Measurements from ENCODE around the gene CALHM5.

Gene CALHM5

GRCh38 chr6:116507324-116507723, 4.1 kb upstream of the CALHM5 start:
- DNase-seq (ENCODE audit: low read depth in 2 of 3, low spot score in 2 of 3) = no peak

- DNase-seq (ENCODE audit: low read depth in 2 of 3, low spot score in 2 of 3) = no peak
These were observed 2.9 kb upstream of the CALHM5 start for GRCh38 chr6:116508527-116508926.

DNA sequence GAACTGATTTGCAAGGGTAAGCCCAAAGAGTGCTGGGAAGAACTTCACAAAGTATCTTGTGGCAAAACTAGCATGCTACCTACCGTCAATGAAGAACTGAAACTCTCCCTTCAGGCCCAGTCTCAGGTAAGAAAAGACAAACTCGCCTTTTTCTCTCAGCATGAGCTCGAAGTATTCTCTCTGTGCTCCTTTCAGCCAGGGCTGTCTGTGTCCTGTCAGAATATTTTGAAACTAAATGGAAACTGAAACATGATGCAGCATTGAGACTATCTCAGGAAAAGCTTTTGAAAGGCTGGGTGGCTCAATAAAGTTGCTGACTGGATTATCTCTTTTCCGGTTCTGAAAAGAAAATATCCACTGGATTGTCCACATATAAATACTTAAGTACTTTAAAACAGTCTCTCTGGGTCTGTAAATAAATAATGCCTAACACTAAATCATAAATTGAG, 696 bp downstream of the CALHM5 start:
- DNase-seq (ENCODE audit: low read depth in 2 of 3, low spot score in 2 of 3) = no peak

DNA sequence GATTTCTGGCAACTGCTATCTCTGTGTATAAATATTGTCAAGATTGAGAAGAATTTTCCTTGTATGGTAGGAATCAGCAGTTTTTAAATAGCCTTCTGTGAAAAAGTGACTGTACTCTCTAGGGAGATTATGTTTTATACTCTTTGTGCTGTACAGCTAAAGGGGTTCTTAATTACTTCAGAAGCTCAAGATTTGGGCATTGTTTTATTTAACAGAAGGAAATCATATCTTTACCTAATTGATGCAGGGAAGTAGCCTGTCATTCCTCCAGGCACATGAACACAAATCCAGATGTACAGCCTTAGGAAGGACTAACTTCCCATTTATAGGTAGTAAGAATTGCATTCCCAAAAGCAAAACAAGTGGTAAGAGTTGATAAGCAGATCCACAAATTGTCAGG, 1.3 kb downstream of the CALHM5 start:
- DNase-seq (ENCODE audit: low read depth in 2 of 3, low spot score in 2 of 3) = no peak

DNA sequence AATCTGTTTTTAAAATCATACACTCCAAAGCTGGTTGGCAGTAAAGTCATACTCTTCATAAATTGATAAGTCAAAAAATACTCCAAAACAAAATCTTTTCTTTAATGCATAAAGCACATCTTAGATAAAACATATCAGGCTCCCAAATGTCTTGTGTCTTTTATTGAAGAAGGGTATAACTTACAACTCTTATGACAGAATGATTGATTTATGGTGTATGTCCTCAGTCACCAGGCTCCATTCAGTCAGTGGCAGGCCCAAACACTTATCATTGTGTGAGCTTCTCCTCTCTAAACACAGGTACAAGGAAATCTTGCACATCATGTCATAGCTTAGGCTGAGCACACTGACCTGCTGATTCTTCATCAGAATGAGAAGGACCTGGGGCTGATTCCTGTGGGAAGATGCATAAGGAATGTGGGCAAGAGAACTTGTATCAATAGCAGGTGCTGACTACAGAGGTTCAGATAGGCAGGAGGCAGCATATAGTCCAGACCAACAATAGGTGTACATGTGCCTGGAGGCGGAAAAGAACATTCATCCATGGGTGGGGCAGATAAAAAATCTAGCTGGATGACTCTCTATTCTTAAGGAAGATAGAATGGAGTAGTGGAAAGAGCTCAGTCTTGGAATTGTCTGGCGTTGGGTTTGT, 1.9 kb downstream of the CALHM5 start:
- no peak for DNase-seq (ENCODE audit: low read depth in 2 of 3, low spot score in 2 of 3)

GRCh38 chr6:116514111-116514510, 2.7 kb downstream of the CALHM5 start:
- DNase-seq (ENCODE audit: low read depth in 2 of 3, low spot score in 2 of 3) = no peak

DNA sequence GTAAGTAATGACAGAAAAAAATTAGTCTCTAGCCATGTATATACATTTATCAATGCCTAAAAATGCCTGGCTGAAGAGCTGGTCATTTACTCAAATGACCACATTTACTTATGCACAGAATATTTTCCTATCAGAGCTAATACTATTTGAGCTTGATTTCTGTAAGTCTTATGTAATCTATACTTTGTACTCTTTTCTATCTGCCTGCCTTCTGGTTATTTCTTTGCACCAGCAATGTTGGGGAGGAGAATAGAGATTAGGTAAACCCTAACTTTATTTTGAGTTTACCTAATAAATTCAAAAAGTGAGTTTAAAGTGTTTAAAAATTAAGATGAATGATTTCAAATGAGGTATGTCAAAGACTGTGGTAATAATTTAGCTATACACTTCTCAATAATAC, 3.7 kb downstream of the CALHM5 start:
- DNase-seq (ENCODE audit: low read depth in 2 of 3, low spot score in 2 of 3) = no peak

- DNase-seq (ENCODE audit: low read depth in 2 of 3, low spot score in 2 of 3) = no peak
These were observed 7.4 kb downstream of the CALHM5 start for GRCh38 chr6:116518621-116519368.

DNA sequence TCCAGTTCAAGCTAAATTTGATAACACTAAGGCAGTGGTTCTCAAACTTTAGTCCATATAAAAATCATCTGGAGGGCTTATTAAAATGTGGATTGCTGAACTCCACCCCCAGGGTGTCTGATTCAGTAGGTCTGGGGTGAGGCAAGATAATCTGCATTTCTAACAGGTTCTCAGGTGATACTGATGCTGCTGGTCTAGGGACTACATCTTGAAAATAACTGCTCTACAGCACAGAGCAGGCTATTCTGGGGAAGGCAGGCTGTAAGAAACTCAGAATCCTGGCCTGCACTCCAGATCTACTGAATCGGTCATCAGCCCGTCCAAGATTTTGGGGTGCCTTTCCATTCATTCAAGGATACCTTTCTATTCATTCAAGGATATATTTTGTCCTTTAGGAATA, 11.5 kb downstream of the CALHM5 start:
- DNase-seq (ENCODE audit: low read depth in 2 of 3, low spot score in 2 of 3) = no peak

DNA sequence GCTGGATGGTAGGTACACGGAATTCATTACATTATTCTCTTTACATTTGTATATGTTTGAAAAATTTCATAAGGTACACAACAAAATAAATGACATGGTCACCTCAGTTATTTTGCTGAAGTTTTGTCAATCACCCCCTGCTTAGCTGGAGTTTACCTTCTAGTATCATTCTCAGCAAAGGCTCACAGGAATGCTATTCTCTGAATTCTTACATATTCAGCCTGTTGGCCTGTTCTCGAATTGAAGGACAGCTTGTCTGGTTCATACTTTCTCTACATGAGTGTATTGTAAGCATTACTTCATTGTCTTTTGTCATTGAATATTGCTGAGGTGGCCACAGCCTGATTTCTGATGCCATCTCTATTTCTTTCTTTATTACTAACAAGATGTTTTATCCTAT, 12.8 kb downstream of the CALHM5 start:
- DNase-seq (ENCODE audit: low read depth in 2 of 3, low spot score in 2 of 3) = no peak

DNA sequence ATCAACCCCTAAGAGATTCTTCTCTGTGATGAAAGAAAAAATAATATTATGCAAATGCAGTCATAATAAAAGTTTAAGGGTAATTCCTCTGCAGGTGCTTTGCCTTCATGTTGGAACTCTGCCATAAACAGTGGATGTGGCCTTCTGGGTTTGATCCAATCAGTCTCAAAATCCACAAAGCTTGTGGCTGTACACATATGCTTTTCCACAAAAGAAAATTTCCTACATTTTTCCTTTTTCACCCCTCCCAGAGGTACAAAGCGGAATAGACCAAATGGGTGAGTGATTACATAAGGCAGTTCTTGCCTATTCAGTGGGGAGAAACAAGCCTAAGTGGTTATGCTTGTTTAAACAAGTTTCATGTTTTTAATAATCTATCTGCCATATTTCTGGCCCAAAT, 16.7 kb downstream of the CALHM5 start:
- no peak for DNase-seq (ENCODE audit: low read depth in 2 of 3, low spot score in 2 of 3)

GRCh38 chr6:116528780-116529179, 17.3 kb downstream of the CALHM5 start:
- no peak for DNase-seq (ENCODE audit: low read depth in 2 of 3, low spot score in 2 of 3)

DNA sequence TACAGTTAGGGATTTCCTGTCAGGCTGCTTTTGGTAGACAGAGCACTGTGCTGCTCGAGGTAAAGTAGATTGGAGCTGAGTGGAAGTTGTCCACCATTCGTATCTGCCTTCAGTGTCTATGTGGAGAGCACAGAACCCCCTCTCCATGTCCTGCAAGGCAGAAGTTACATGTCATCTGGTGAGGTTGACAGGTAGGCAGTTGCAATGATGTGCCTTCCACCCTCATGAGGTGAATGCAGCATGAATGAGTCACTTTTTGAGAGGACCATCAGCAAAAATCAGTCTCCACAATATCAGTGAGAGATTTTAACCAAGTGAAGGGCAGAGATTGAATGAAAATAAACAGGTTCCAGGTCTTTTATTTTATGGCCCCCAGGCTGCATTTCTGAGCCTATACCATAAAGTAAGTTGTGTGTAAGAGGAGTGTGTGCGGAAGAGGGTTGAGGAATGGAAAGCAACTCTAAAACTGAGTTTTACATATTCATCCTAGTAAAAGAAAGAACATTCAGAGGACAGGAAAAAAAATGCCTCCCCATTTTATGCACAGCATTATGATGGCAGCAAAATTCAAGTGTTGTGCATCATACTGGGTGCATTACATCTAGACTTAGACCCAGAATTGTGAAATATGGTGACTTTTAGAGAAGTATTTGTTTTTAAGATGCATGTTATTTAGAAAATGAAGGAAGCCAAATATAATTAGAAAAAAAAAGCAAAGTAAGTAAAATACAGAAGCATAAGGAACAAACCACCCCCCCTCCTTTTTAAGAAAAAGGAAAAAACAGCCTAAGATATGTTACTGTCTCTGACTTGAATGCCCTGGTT, 18.2 kb downstream of the CALHM5 start:
- DNase-seq (ENCODE audit: low read depth in 2 of 3, low spot score in 2 of 3) = no peak

DNA sequence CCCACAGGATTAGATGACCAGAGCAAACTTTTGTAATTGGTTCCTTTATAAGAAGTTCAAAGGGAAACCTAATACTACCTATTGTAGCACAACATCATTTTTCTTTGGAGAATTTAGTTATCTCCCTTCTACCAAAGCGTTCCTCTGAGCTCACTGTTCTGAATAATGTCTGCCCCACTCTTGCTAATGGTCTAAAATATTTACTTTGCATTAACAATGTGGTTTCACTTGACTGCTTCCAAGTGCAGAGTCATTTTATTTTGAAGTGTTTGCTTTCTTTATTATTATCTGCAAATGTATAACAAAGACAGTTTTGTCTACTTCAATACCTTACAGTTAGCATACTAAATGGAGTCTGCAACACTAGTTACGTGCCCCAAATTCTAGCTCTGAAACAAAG, 19.0 kb downstream of the CALHM5 start:
- DNase-seq (ENCODE audit: low read depth in 2 of 3, low spot score in 2 of 3) = no peak

- DNase-seq (ENCODE audit: low read depth in 2 of 3, low spot score in 2 of 3) = peak in 1 of 3 experiments; percentile 22
These were observed 20.5 kb downstream of the CALHM5 start for GRCh38 chr6:116531675-116532570.

DNA sequence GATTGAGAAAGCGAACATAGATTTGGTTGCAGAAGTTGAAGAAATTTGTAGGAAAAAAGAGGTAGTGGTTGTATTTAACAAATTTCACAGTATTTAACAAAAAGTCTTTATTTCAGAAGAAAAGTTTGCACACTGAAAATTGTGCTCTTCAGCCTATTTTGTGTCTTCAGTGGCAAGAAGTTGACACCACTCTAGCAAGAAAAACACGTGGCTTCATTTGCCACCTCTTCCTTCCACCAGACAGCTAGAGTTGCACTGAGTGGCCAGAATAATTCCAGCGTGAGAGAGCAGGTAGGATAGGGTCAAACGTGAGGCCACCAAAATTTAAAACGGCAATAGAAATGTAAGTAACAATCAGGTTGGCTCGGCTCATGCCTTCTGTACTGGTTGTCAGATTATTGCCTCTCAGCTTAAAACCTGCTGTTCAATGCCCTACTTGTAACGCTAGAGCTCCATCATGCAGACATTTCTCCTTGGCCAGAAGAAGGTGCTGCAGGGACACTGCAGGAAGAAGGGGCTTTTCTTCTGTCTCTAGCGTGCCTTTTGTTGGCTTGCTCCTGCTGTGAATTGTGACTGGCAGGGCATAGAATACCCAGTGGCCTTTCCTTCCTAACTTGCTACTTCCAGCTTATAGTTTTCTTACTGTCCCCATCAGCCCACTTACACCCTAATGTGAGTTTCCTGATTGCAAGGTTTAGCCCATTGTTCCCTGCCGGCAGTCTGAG, 22.0 kb downstream of the CALHM5 start:
- DNase-seq (ENCODE audit: low read depth in 2 of 3, low spot score in 2 of 3) = no peak

GRCh38 chr6:116535109-116535508, 23.7 kb downstream of the CALHM5 start:
- no peak for DNase-seq (ENCODE audit: low read depth in 2 of 3, low spot score in 2 of 3)

DNA sequence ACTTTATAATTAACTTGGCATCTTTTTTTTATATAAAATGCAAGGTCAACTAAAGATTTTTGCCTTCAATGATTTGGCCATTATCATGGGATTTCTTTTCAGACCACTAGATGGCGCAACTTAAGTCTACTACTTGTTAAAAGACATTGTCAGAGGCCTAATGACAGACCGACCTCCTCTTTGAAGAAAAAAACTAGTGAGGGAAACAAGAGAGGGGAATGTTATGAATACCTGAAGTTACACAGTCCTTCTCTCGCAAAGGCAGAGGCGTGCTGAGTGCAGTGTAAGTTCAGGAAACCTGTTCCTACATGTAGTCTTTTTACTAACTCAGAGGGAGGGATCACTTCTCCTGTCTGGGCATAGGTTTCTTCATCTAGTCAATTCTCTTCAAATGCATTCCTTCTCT, 24.8 kb downstream of the CALHM5 start:
- no peak for DNase-seq (ENCODE audit: low read depth in 2 of 3, low spot score in 2 of 3)

- DNase-seq (ENCODE audit: low read depth in 2 of 3, low spot score in 2 of 3) = no peak
These were observed 31.0 kb downstream of the CALHM5 start for GRCh38 chr6:116542426-116542825.

DNA sequence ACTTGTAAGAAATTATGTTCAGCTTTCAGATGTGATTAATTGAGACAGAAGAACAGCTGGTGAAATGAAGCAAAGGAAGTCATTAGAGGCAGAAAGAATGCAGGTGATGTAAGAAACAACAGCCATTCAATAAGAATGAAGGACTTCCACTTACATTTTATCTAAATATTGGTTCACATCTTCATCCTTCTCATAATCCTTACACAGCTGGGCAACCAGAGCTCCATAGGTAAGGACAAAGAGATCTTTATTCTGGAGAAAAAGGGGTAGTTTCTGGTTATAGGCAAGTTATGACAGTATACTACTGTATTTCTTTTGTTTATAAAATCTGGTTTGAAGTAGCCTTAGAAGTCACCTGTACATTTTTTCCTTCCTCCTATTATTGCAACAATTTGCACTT, 31.7 kb downstream of the CALHM5 start:
- no peak for DNase-seq (ENCODE audit: low read depth in 2 of 3, low spot score in 2 of 3)

All from activated CD8-positive, alpha-beta memory T cell treated with anti-CD3 and anti-CD28 coated beads for 48 hours (primary cell).